WTC11 (cell line): ENCODE measurements around the gene U2AF2. TPM values are rescaled to one million over a fixed set of nuclear protein-coding genes. Genes with fewer than 3 reads are reported as not detected.

Source experiments
- ATAC-seq: fragments of 200-7000 bp; cut with Tn5 transposase; 2 replicates; pipeline ENCODE4 v1.10.0; 2021; ENCODE audit warnings: mild to moderate bottlenecking, moderate library complexity
- CTCF ChIA-PET: fragments of 300-600 bp; sonication (Branson Sonifier 250); formaldehyde crosslinking; loops from one replicate; lab custom pipeline; 2021; ENCODE audit warnings: antibody characterized with exemption; lab: Charles Lee
- POLR2A ChIA-PET: fragments of 350-600 bp; sonication (Branson Sonifier 250); formaldehyde crosslinking; loops from one replicate; lab custom pipeline; 2021; ENCODE audit warnings: antibody characterized with exemption; lab: Charles Lee
- DNase-seq: peaks from one replicate; pipeline ENCODE4 v3.0.0; 2021; ENCODE audit warnings: low spot score
- H3K27ac Mint-ChIP-seq: 2 replicates; pipeline ENCODE4 v1.8.0; 2021; ENCODE audit warnings: mixed read lengths
- H3K27me3 Mint-ChIP-seq: 2 replicates; pipeline ENCODE4 v1.8.0; 2021; ENCODE audit warnings: low read depth, mild to moderate bottlenecking, moderate library complexity, mixed read lengths
- H3K36me3 Mint-ChIP-seq: 2 replicates; pipeline ENCODE4 v1.8.0; 2021; ENCODE audit warnings: mixed read lengths
- H3K4me1 Mint-ChIP-seq: 2 replicates; pipeline ENCODE4 v1.8.0; 2022; ENCODE audit warnings: mixed read lengths
- H3K4me3 Mint-ChIP-seq: 2 replicates; pipeline ENCODE4 v1.8.0; 2021; ENCODE audit warnings: mild to moderate bottlenecking, moderate library complexity, mixed read lengths
- H3K9me3 Mint-ChIP-seq: 2 replicates; pipeline ENCODE4 v1.8.0; 2021; ENCODE audit warnings: mixed read lengths
- ETV6 ChIP-seq: sonication (generic); formaldehyde crosslinking; IDR thresholded peaks from 2 replicates; pipeline ENCODE4 v1.8.1; 2022; ENCODE audit warnings: mild to moderate bottlenecking, missing genetic modification reagents
- HMGA2 ChIP-seq: fragments of 250-450 bp; sonication (Bioruptor Pico); IDR thresholded peaks from 2 replicates; pipeline ENCODE4 v1.4.0; 2021; ENCODE audit warnings: mild to moderate bottlenecking, moderate library complexity
- IRF2 ChIP-seq: sonication (generic); formaldehyde crosslinking; IDR thresholded peaks from 2 replicates; pipeline ENCODE4 v1.8.0; 2022; ENCODE audit warnings: low read depth, missing genetic modification reagents, borderline replicate concordance
- JAZF1 ChIP-seq: fragments of 250-450 bp; sonication (Bioruptor Pico); IDR thresholded peaks from 2 replicates; pipeline ENCODE4 v1.9.0; 2021; ENCODE audit warnings: moderate library complexity, mild to moderate bottlenecking, inconsistent platforms
- JUN ChIP-seq: sonication (generic); formaldehyde crosslinking; IDR thresholded peaks from 2 replicates; pipeline ENCODE4 v1.8.0; 2023; ENCODE audit warnings: mild to moderate bottlenecking, missing genetic modification reagents
- NR2C2 ChIP-seq: sonication (generic); formaldehyde crosslinking; IDR thresholded peaks from 2 replicates; pipeline ENCODE4 v1.8.0; 2022; ENCODE audit warnings: mild to moderate bottlenecking, missing genetic modification reagents
- SMAD4 ChIP-seq: sonication (generic); formaldehyde crosslinking; IDR thresholded peaks from 2 replicates; pipeline ENCODE4 v1.8.0; 2022; ENCODE audit warnings: mild to moderate bottlenecking, missing genetic modification reagents
- SOX15 ChIP-seq: fragments of 250-450 bp; sonication (Bioruptor Pico); IDR thresholded peaks from 2 replicates; pipeline ENCODE4 v1.9.0; 2021; ENCODE audit warnings: mild to moderate bottlenecking
- TP53 ChIP-seq: sonication (generic); formaldehyde crosslinking; IDR thresholded peaks from 2 replicates; pipeline ENCODE4 v1.8.1; 2023; ENCODE audit warnings: mild to moderate bottlenecking, missing genetic modification reagents
- ZNF121 ChIP-seq: sonication (generic); formaldehyde crosslinking; IDR thresholded peaks from 2 replicates; pipeline ENCODE4 v1.8.0; 2023; ENCODE audit warnings: missing genetic modification reagents
- ZNF138 ChIP-seq: sonication (generic); formaldehyde crosslinking; conservative IDR thresholded peaks from 2 replicates; pipeline ENCODE4 v1.8.1; 2022; ENCODE audit warnings: mild to moderate bottlenecking, moderate library complexity, missing genetic modification reagents
- ZNF317 ChIP-seq: sonication (generic); formaldehyde crosslinking; IDR thresholded peaks from 2 replicates; pipeline ENCODE4 v1.8.1; 2023; ENCODE audit warnings: low read depth, mild to moderate bottlenecking, moderate library complexity, missing genetic modification reagents, borderline replicate concordance
- ZNF396 ChIP-seq: fragments of 250-450 bp; sonication (Bioruptor Pico); IDR thresholded peaks from 2 replicates; pipeline ENCODE4 v1.8.0; 2021; ENCODE audit warnings: mild to moderate bottlenecking, moderate library complexity, borderline replicate concordance
- total RNA-seq: library from RNA; stranded (reverse); gene quantifications from 3 replicates; pipeline ENCODE4 v1.2.3, GENCODE V29; 2021
- TF ChIP-seq, protein P1 (sequence below): sonication (generic); formaldehyde crosslinking; IDR thresholded peaks from 2 replicates; pipeline ENCODE4 v1.8.1; 2023; ENCODE audit warnings: mild to moderate bottlenecking, moderate library complexity, missing genetic modification reagents
- TF ChIP-seq, protein P2 (sequence below): fragments of 200-600 bp; IDR thresholded peaks from 2 replicates; pipeline ENCODE4 v1.8.0; 2022; ENCODE audit warnings: antibody characterized with exemption
- TF ChIP-seq, protein P3 (sequence below): sonication (generic); formaldehyde crosslinking; IDR thresholded peaks from 2 replicates; pipeline ENCODE4 v1.8.0; 2022; ENCODE audit warnings: mild to moderate bottlenecking, missing genetic modification reagents
- TF ChIP-seq, protein P4 (sequence below): sonication (generic); formaldehyde crosslinking; IDR thresholded peaks from 2 replicates; pipeline ENCODE4 v1.8.1; 2023; ENCODE audit warnings: mild to moderate bottlenecking, missing genetic modification reagents, moderate library complexity
- TF ChIP-seq, protein P5 (sequence below): sonication (generic); formaldehyde crosslinking; IDR thresholded peaks from 2 replicates; pipeline ENCODE4 v1.8.1; 2023; ENCODE audit warnings: mild to moderate bottlenecking, missing genetic modification reagents, borderline replicate concordance
- TF ChIP-seq, protein P6 (sequence below): sonication (generic); formaldehyde crosslinking; conservative IDR thresholded peaks from 2 replicates; pipeline ENCODE4 v1.8.1; 2022; ENCODE audit warnings: mild to moderate bottlenecking, missing genetic modification reagents
- TF ChIP-seq, protein P7 (sequence below): sonication (generic); formaldehyde crosslinking; IDR thresholded peaks from 2 replicates; pipeline ENCODE4 v1.8.0; 2023; ENCODE audit warnings: missing genetic modification reagents
- TF ChIP-seq, protein P8 (sequence below): sonication (generic); formaldehyde crosslinking; IDR thresholded peaks from 2 replicates; pipeline ENCODE4 v1.8.0; 2022; ENCODE audit warnings: mild to moderate bottlenecking, missing genetic modification reagents

The U2AF2 gene
- total RNA-seq, 1 experiment from 2014 or later, result 302 TPM

DNA sequence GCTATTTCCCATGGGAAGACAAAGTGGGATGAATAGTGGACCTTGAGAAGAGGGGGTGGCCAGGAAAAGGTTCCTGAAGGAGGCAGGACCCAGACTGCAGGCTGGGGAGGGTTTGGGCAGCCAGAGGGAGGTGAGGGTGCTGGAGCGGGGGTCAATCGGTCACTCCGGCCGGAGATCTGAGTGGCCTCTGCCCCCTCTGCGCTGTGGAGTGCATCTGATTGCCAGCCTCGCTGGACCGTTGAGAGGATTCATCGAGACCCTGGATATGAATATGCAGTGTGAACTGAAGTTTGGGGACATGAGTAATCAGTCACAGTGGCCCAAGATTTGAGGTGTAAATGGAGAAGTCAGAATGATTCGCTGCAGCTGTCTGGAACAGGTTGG lies 19.5 kb upstream of the U2AF2 start:
- no peak for DNase-seq
- Mint-ChIP-seq H3K27ac (peak overlapping the region; percentile 99), H3K4me1 (peaks cover 33% of the 10 kb centered on the region), H3K36me3 (peaks cover 16% of the 10 kb centered on the region), H3K9me3 (peaks cover 4% of the 10 kb centered on the region), H3K4me3 (peak overlapping the region; percentile 100), H3K27me3 (peaks cover 6% of the 10 kb centered on the region)
- ChIA-PET POLR2A (no interaction called here), CTCF (interaction anchor here (0.5 to 2.9 kb wide), 9 partner anchors 11 to 131 kb away, joined by 3 to 14 read pairs (median 6); partner anchors contain the start of genes CCDC106 and ZNF784)
- ATAC-seq, result no peak
- TF ChIP-seq, protein P1, sequence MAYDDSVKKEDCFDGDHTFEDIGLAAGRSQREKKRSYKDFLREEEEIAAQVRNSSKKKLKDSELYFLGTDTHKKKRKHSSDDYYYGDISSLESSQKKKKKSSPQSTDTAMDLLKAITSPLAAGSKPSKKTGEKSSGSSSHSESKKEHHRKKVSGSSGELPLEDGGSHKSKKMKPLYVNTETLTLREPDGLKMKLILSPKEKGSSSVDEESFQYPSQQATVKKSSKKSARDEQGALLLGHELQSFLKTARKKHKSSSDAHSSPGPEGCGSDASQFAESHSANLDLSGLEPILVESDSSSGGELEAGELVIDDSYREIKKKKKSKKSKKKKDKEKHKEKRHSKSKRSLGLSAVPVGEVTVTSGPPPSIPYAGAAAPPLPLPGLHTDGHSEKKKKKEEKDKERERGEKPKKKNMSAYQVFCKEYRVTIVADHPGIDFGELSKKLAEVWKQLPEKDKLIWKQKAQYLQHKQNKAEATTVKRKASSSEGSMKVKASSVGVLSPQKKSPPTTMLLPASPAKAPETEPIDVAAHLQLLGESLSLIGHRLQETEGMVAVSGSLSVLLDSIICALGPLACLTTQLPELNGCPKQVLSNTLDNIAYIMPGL (CRISPR knock-in tag), result 0 out of 2 replicates have a peak, but pooled peaks have one; percentile 3
- TF ChIP-seq, protein P2, sequence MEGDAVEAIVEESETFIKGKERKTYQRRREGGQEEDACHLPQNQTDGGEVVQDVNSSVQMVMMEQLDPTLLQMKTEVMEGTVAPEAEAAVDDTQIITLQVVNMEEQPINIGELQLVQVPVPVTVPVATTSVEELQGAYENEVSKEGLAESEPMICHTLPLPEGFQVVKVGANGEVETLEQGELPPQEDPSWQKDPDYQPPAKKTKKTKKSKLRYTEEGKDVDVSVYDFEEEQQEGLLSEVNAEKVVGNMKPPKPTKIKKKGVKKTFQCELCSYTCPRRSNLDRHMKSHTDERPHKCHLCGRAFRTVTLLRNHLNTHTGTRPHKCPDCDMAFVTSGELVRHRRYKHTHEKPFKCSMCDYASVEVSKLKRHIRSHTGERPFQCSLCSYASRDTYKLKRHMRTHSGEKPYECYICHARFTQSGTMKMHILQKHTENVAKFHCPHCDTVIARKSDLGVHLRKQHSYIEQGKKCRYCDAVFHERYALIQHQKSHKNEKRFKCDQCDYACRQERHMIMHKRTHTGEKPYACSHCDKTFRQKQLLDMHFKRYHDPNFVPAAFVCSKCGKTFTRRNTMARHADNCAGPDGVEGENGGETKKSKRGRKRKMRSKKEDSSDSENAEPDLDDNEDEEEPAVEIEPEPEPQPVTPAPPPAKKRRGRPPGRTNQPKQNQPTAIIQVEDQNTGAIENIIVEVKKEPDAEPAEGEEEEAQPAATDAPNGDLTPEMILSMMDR, result no peak

DNA sequence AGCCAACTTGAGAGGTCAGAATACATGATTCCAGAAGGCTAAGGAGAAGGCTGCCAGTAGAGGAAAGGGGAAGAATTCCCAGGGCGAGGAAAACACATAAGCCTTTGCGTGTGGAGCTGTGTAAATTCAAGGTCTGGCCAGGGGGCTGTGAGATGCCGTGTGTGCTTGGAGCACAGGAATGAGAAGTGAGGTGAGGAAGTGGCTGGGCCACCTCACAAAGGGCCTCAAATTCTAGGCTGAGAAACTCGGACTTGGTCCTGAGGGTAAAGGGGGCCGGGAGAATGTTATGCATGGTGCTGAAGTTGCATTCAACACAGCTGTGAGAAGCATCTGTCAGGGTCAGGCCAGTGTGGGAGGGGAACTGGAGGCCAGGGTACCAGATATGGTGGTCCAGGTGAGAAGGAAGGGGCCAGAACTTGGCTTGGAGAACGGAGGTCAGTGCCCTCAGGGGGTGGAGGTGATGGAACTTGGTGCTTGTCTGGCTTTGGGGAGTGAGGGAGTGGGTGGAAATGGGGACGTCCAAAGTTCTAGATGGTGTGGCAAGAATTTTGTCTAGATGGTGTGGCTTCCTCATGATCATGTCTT lies 18.9 kb upstream of the U2AF2 start:
- Mint-ChIP-seq H3K36me3 (peaks cover 16% of the 10 kb centered on the region), H3K27me3 (peaks cover 9% of the 10 kb centered on the region), H3K4me3 (peak overlapping the region; percentile 100), H3K4me1 (peaks cover 35% of the 10 kb centered on the region), H3K27ac (peak overlapping the region; percentile 99), H3K9me3 (peaks cover 4% of the 10 kb centered on the region)
- TF ChIP-seq, protein P3, sequence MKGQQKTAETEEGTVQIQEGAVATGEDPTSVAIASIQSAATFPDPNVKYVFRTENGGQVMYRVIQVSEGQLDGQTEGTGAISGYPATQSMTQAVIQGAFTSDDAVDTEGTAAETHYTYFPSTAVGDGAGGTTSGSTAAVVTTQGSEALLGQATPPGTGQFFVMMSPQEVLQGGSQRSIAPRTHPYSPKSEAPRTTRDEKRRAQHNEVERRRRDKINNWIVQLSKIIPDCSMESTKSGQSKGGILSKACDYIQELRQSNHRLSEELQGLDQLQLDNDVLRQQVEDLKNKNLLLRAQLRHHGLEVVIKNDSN (CRISPR knock-in tag), result no peak
- TF ChIP-seq SOX15 (CRISPR knock-in tag) (no peak), NR2C2 (no peak), JAZF1 (no peak), SMAD4 (no peak), TP53 (CRISPR knock-in tag) (no peak), ZNF121 (CRISPR knock-in tag) (no peak), ZNF138 (CRISPR knock-in tag) (no peak), ETV6 (no peak), ZNF317 (no peak), HMGA2 (no peak), JUN (CRISPR knock-in tag) (no peak), ZNF396 (CRISPR knock-in tag) (no peak), IRF2 (CRISPR knock-in tag) (no peak)
- TF ChIP-seq, protein P4, sequence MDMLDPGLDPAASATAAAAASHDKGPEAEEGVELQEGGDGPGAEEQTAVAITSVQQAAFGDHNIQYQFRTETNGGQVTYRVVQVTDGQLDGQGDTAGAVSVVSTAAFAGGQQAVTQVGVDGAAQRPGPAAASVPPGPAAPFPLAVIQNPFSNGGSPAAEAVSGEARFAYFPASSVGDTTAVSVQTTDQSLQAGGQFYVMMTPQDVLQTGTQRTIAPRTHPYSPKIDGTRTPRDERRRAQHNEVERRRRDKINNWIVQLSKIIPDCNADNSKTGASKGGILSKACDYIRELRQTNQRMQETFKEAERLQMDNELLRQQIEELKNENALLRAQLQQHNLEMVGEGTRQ (CRISPR knock-in tag), result no peak
- TF ChIP-seq, protein P5, sequence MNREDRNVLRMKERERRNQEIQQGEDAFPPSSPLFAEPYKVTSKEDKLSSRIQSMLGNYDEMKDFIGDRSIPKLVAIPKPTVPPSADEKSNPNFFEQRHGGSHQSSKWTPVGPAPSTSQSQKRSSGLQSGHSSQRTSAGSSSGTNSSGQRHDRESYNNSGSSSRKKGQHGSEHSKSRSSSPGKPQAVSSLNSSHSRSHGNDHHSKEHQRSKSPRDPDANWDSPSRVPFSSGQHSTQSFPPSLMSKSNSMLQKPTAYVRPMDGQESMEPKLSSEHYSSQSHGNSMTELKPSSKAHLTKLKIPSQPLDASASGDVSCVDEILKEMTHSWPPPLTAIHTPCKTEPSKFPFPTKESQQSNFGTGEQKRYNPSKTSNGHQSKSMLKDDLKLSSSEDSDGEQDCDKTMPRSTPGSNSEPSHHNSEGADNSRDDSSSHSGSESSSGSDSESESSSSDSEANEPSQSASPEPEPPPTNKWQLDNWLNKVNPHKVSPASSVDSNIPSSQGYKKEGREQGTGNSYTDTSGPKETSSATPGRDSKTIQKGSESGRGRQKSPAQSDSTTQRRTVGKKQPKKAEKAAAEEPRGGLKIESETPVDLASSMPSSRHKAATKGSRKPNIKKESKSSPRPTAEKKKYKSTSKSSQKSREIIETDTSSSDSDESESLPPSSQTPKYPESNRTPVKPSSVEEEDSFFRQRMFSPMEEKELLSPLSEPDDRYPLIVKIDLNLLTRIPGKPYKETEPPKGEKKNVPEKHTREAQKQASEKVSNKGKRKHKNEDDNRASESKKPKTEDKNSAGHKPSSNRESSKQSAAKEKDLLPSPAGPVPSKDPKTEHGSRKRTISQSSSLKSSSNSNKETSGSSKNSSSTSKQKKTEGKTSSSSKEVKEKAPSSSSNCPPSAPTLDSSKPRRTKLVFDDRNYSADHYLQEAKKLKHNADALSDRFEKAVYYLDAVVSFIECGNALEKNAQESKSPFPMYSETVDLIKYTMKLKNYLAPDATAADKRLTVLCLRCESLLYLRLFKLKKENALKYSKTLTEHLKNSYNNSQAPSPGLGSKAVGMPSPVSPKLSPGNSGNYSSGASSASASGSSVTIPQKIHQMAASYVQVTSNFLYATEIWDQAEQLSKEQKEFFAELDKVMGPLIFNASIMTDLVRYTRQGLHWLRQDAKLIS (CRISPR knock-in tag), result no peak
- TF ChIP-seq, protein P6, sequence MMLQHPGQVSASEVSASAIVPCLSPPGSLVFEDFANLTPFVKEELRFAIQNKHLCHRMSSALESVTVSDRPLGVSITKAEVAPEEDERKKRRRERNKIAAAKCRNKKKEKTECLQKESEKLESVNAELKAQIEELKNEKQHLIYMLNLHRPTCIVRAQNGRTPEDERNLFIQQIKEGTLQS (CRISPR knock-in tag), result no peak
- TF ChIP-seq, protein P7, sequence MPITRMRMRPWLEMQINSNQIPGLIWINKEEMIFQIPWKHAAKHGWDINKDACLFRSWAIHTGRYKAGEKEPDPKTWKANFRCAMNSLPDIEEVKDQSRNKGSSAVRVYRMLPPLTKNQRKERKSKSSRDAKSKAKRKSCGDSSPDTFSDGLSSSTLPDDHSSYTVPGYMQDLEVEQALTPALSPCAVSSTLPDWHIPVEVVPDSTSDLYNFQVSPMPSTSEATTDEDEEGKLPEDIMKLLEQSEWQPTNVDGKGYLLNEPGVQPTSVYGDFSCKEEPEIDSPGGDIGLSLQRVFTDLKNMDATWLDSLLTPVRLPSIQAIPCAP (CRISPR knock-in tag), result no peak
- TF ChIP-seq, protein P8, sequence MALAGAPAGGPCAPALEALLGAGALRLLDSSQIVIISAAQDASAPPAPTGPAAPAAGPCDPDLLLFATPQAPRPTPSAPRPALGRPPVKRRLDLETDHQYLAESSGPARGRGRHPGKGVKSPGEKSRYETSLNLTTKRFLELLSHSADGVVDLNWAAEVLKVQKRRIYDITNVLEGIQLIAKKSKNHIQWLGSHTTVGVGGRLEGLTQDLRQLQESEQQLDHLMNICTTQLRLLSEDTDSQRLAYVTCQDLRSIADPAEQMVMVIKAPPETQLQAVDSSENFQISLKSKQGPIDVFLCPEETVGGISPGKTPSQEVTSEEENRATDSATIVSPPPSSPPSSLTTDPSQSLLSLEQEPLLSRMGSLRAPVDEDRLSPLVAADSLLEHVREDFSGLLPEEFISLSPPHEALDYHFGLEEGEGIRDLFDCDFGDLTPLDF (CRISPR knock-in tag), result no peak
- TF ChIP-seq, protein P2, result no peak
- ATAC-seq (no peak), DNase-seq (no peak)
- ChIA-PET POLR2A (no interaction called here), CTCF (interaction anchor here (0.5 to 2.9 kb wide), 5 partner anchors 11 to 1198 kb away, joined by 3 to 10 read pairs (median 3); partner anchors contain the start of gene ZNF784)
